HCEC 1CT (cell line): ENCODE results near the gene LRPAP1.
A peak's percentile ranks its signal among the peaks of the same experiment; 100 is the strongest.

Experiments used
- DNase-seq: peaks from one replicate; pipeline ENCODE4 v3.0.0-alpha.2; 2017

The LRPAP1 gene

GRCh38 chr4:3498901-3499510, 33.2 kb downstream of the LRPAP1 start:
- no peak for DNase-seq

- no peak for DNase-seq
Measured at GRCh38 chr4:3498407-3498806, 33.8 kb downstream of the LRPAP1 start.

GRCh38 chr4:3497523-3498389, 34.5 kb downstream of the LRPAP1 start:
- no peak for DNase-seq

GRCh38 chr4:3497095-3497494, 35.1 kb downstream of the LRPAP1 start:
- DNase-seq, result no peak

GRCh38 chr4:3496021-3496420, 36.2 kb downstream of the LRPAP1 start:
- DNase-seq, result no peak

GRCh38 chr4:3495204-3495975, 36.8 kb downstream of the LRPAP1 start:
- no peak for DNase-seq

GRCh38 chr4:3494462-3494871, 37.8 kb downstream of the LRPAP1 start:
- DNase-seq, result no peak

GRCh38 chr4:3493720-3494461, 38.3 kb downstream of the LRPAP1 start:
- DNase-seq, result no peak

- no peak for DNase-seq
Measured at GRCh38 chr4:3492741-3493719, 39.2 kb downstream of the LRPAP1 start.

- DNase-seq, result peak; percentile 11
Measured at GRCh38 chr4:3491681-3492405, 40.4 kb downstream of the LRPAP1 start.

GRCh38 chr4:3489451-3489962, 42.7 kb downstream of the LRPAP1 start:
- no peak for DNase-seq

GRCh38 chr4:3488820-3489219, 43.4 kb downstream of the LRPAP1 start:
- no peak for DNase-seq

- DNase-seq, result no peak
Measured at GRCh38 chr4:3487861-3488260, 44.4 kb downstream of the LRPAP1 start.

- no peak for DNase-seq
Measured at GRCh38 chr4:3486541-3487540, 45.4 kb downstream of the LRPAP1 start.

GRCh38 chr4:3485886-3486540, 46.2 kb downstream of the LRPAP1 start:
- no peak for DNase-seq

GRCh38 chr4:3485011-3485791, 47.0 kb downstream of the LRPAP1 start:
- no peak for DNase-seq

GRCh38 chr4:3484057-3484973, 47.9 kb downstream of the LRPAP1 start:
- DNase-seq, result no peak
